H1 (cell line): ENCODE measurements around the gene KLK6. TPM values are rescaled to one million over a fixed set of nuclear protein-coding genes. Genes with fewer than 3 reads are reported as not detected.

Experiments
- CTCF ChIA-PET: fragments of 300-600 bp; sonication (Branson Sonifier 250); formaldehyde crosslinking; loops from one replicate; lab custom pipeline; 2021; ENCODE audit not compliant: partially characterized antibody; lab: Charles Lee
- POLR2A ChIA-PET: fragments of 300-600 bp; sonication (Branson Sonifier 250); formaldehyde crosslinking; loops from one replicate; lab custom pipeline; 2021; ENCODE audit warnings: inconsistent platforms; ENCODE audit not compliant: partially characterized antibody; lab: Charles Lee
- DNase-seq, 2 experiments: peaks; one replicate each; pipeline versions ENCODE4 v3.0.0 to v3.0.0-alpha.2; 2010 to 2022; ENCODE audit warnings: low spot score in 2 of 2, low read depth in 1 of 2, mixed read lengths in 1 of 2
- FAIRE-seq: peaks from 2 replicates; lab custom pipeline; 2011; peaks lifted over from hg19 to GRCh38; lab: Jason Lieb, UNC
- H2AFZ ChIP-seq: 2 replicates; pipeline ENCODE4 v1.8.1; 2012; ENCODE audit warnings: low read length, inconsistent platforms
- H2AK5ac ChIP-seq: 2 replicates; pipeline ENCODE4 v1.6.1; 2013; ENCODE audit warnings: low read depth, low read length
- H2BK120ac ChIP-seq: replicated peaks from 2 replicates; pipeline ENCODE3; 2013; ENCODE audit warnings: low read depth, low read length, inconsistent platforms
- H2BK12ac ChIP-seq: 2 replicates; pipeline ENCODE4 v1.6.1; 2013; ENCODE audit warnings: low read depth, low read length
- H2BK15ac ChIP-seq: 2 replicates; pipeline ENCODE4 v1.6.1; 2013; ENCODE audit warnings: low read length
- H2BK20ac ChIP-seq: 2 replicates; pipeline ENCODE4 v1.6.1; 2013; ENCODE audit warnings: low read length
- H2BK5ac ChIP-seq: 2 replicates; pipeline ENCODE4 v1.6.1; 2013; ENCODE audit warnings: low read depth, low read length
- H3K14ac ChIP-seq: 2 replicates; pipeline ENCODE4 v1.6.1; 2013; ENCODE audit warnings: inconsistent platforms; ENCODE audit not compliant: insufficient read length
- H3K18ac ChIP-seq: 2 replicates; pipeline ENCODE4 v1.6.1; 2013; ENCODE audit warnings: low read length; ENCODE audit errors: extremely low read depth
- H3K23ac ChIP-seq: 2 replicates; pipeline ENCODE4 v1.6.1; 2013; ENCODE audit warnings: inconsistent platforms; ENCODE audit not compliant: insufficient read length
- H3K23me2 ChIP-seq: 2 replicates; pipeline ENCODE4 v1.6.1; 2013; ENCODE audit warnings: low read depth, low read length
- H3K27ac ChIP-seq: 2 replicates; pipeline ENCODE4 v1.6.1; 2011; ENCODE audit warnings: low read depth, low read length, inconsistent platforms
- H3K27me3 ChIP-seq, 4 experiments: replicated peaks in 1 of 4; 1 replicate in 1 of 4; 2 replicates in 3 of 4; pipeline versions ENCODE4 v1.6.1 to v1.8.1; 2011 to 2013; ENCODE audit warnings: low read length in 3 of 4, mild to moderate bottlenecking in 3 of 4, inconsistent platforms in 2 of 4, mixed read lengths in 2 of 4, moderate library complexity in 1 of 4; ENCODE audit not compliant: control insufficient read depth in 3 of 4, insufficient read depth in 3 of 4; ENCODE audit errors: extremely low read depth in 1 of 4
- H3K36me3 ChIP-seq, 4 experiments: 2 replicates each; pipeline versions ENCODE4 v1.6.1 to v1.8.1; 2011 to 2013; ENCODE audit warnings: mild to moderate bottlenecking in 4 of 4, low read length in 3 of 4, moderate library complexity in 2 of 4, control low read depth in 1 of 4, inconsistent platforms in 1 of 4; ENCODE audit not compliant: insufficient read depth in 4 of 4, control insufficient read depth in 2 of 4
- H3K4ac ChIP-seq: replicated peaks from 2 replicates; pipeline ENCODE3; 2013; ENCODE audit warnings: low read length, low read depth, mixed read lengths, inconsistent platforms; ENCODE audit not compliant: insufficient read length
- H3K4me1 ChIP-seq, 4 experiments: replicated peaks in 1 of 4; 1 replicate in 1 of 4; 2 replicates in 3 of 4; pipeline versions ENCODE4 v1.6.1 to v1.8.1; 2011 to 2013; ENCODE audit warnings: low read length in 3 of 4, inconsistent platforms in 2 of 4, mixed read lengths in 1 of 4; ENCODE audit not compliant: insufficient read depth in 4 of 4, control insufficient read depth in 3 of 4
- H3K4me2 ChIP-seq, 2 experiments: 2 replicates each; pipeline versions ENCODE4 v1.6.1 to v1.8.1; 2011 to 2013; ENCODE audit warnings: low read depth in 2 of 2, low read length in 2 of 2, control low read depth in 1 of 2, inconsistent platforms in 1 of 2, mild to moderate bottlenecking in 1 of 2; ENCODE audit not compliant: insufficient read depth in 1 of 2
- H3K4me3 ChIP-seq, 4 experiments: fragments of 200-600, 300-600 bp in 1 of 4; sonication (generic), shearing (Covaris generic), sonication (Bioruptor Twin) in 1 of 4; 2 replicates each; pipeline versions ENCODE4 v1.5.1 to v1.8.1; 2011 to 2016; ENCODE audit warnings: low read length in 4 of 4, low read depth in 3 of 4, control low read depth in 2 of 4, inconsistent platforms in 2 of 4, mild to moderate bottlenecking in 2 of 4, mixed read lengths in 1 of 4, moderate library complexity in 1 of 4; ENCODE audit not compliant: insufficient read depth in 2 of 4; ENCODE audit errors: extremely low read depth in 1 of 4
- H3K56ac ChIP-seq: replicated peaks from 2 replicates; pipeline ENCODE3; 2013; ENCODE audit warnings: low read depth, mild to moderate bottlenecking, mixed read lengths, low read length, inconsistent platforms; ENCODE audit not compliant: insufficient read length
- H3K79me1 ChIP-seq: 2 replicates; pipeline ENCODE4 v1.6.1; 2013; ENCODE audit warnings: low read depth, low read length, control low read depth
- H3K79me2 ChIP-seq, 2 experiments: 2 replicates each; pipeline versions ENCODE4 v1.6.1 to v1.8.1; 2012 to 2013; ENCODE audit warnings: low read length in 2 of 2, mild to moderate bottlenecking in 2 of 2, inconsistent platforms in 1 of 2; ENCODE audit not compliant: insufficient read depth in 2 of 2, control insufficient read depth in 1 of 2
- H3K9ac ChIP-seq, 4 experiments: replicated peaks in 1 of 4; 1 replicate in 1 of 4; 2 replicates in 3 of 4; pipeline versions ENCODE4 v1.6.1 to v1.8.1; 2011 to 2013; ENCODE audit warnings: low read depth in 3 of 4, low read length in 3 of 4, control low read depth in 2 of 4, mild to moderate bottlenecking in 2 of 4, moderate library complexity in 2 of 4, inconsistent platforms in 1 of 4; ENCODE audit errors: extremely low read depth in 1 of 4
- H3K9me3 ChIP-seq, 2 experiments: 2 replicates each; pipeline versions ENCODE4 v1.6.1 to v1.8.1; 2012 to 2013; ENCODE audit warnings: mild to moderate bottlenecking in 2 of 2, moderate library complexity in 2 of 2, control low read depth in 1 of 2, inconsistent platforms in 1 of 2, low read depth in 1 of 2, low read length in 1 of 2, mixed read lengths in 1 of 2; ENCODE audit not compliant: insufficient read depth in 2 of 2
- H4K20me1 ChIP-seq, 2 experiments: replicated peaks in 1 of 2; 2 replicates each; pipeline versions ENCODE3 to v1.8.1; 2011 to 2013; ENCODE audit warnings: inconsistent platforms in 2 of 2, low read length in 2 of 2, mild to moderate bottlenecking in 1 of 2; ENCODE audit not compliant: insufficient read depth in 2 of 2, control insufficient read depth in 1 of 2
- H4K5ac ChIP-seq: 2 replicates; pipeline ENCODE4 v1.6.1; 2013; ENCODE audit warnings: low read length, low read depth, mixed read lengths, inconsistent platforms; ENCODE audit not compliant: insufficient read length
- H4K8ac ChIP-seq: 2 replicates; pipeline ENCODE4 v1.8.0; 2013; ENCODE audit warnings: mild to moderate bottlenecking, moderate library complexity, low read length, inconsistent platforms; ENCODE audit not compliant: insufficient read depth; ENCODE audit errors: extremely low read depth
- H4K91ac ChIP-seq: replicated peaks from 2 replicates; pipeline ENCODE3; 2013; ENCODE audit warnings: low read length, mixed read lengths, inconsistent platforms; ENCODE audit not compliant: insufficient read length
- CTBP2 ChIP-seq: IDR thresholded peaks from 2 replicates; pipeline ENCODE4 v1.7.0; 2011; ENCODE audit warnings: borderline replicate concordance, mild to moderate bottlenecking, moderate library complexity, mixed read lengths, low read length; ENCODE audit not compliant: insufficient read depth, insufficient read length
- EZH2 ChIP-seq: fragments of 200-600 bp; sonication (generic); IDR thresholded peaks from 2 replicates; pipeline ENCODE4 v1.7.1; 2012; ENCODE audit warnings: low read depth, mild to moderate bottlenecking, moderate library complexity, low read length, inconsistent platforms; ENCODE audit not compliant: severe bottlenecking
- HDAC6 ChIP-seq: IDR thresholded peaks from one replicate; pipeline ENCODE4 v1.7.1; 2012; ENCODE audit warnings: low read depth, mild to moderate bottlenecking, inconsistent platforms, low read length, moderate library complexity
- JUND ChIP-seq: IDR thresholded peaks from 2 replicates; pipeline ENCODE4 v1.6.1; 2011; ENCODE audit warnings: mild to moderate bottlenecking, improper control_type of control experiment, low read length
- WGBS, 2 experiments: shearing (Covaris generic) in 1 of 2; methylation state at CpG; one replicate each; pipeline versions ENCODE4 v1.1.6 to v1.1.7; 2013 to 2015; ENCODE audit warnings: low lambda C conversion rate in 2 of 2, mixed read lengths in 2 of 2, inconsistent platforms in 1 of 2, low coverage in 1 of 2, missing lambda C conversion rate in 1 of 2; ENCODE audit not compliant: insufficient replicate concordance in 2 of 2, insufficient coverage in 1 of 2, insufficient read length in 1 of 2; ENCODE audit errors: extremely low coverage in 1 of 2, missing lambda C conversion rate in 1 of 2; 5-methylcytosine and 5-hydroxymethylcytosine counted together
- polyA plus RNA-seq, 7 experiments: library from polyadenylated mRNA; depleted of rRNA in 3 of 7; stranded (reverse) in 5 of 7; unstranded in 2 of 7; fragments of >200 nt in 5 of 7; fragments of 200-250 nt in 2 of 7; gene quantifications; 1 replicate in 5 of 7; 2 replicates in 1 of 7; 4 replicates in 1 of 7; pipeline versions ENCODE4 v1.2.1 to v1.2.3, GENCODE V29; 2011 to 2013; ENCODE audit warnings: missing spikeins in 2 of 7, mixed read lengths in 2 of 7
- total RNA-seq: library from RNA; stranded (reverse); fragmentation: NEBNext Ultra II Directional; extraction: Animal tissue kit (Norgen Biotek cat#: 25700); gene quantifications from 2 replicates; pipeline ENCODE4 v1.2.1, GENCODE V29; 2021

The KLK6 gene
- total and polyA plus RNA-seq, 2 of the 8 experiments (the other 6 are each of a cell fraction or from before 2014, with no cell fraction given), result 0.69 to 3.2 TPM

- no peaks in the 10 kb centered on the region for H3K9me3 ChIP-seq
- H2AK5ac ChIP-seq, result no peak overlapping the region
- peaks cover 0 to 6% (median 1%) of the 10 kb centered on the region in 4 experiments; a peak in 2 of 7 replicates for H3K27me3 ChIP-seq
- H3K18ac ChIP-seq, result no peak overlapping the region
- no peak overlapping the region; the same call in 1 of the 2 replicates for H2BK12ac ChIP-seq
- TF ChIP-seq HDAC6 (no peak), EZH2 (no peak), CTBP2 (no peak), JUND (no peak)
- TF ChIP-seq, all 59 proteins: peak for 0
- H3K79me1 ChIP-seq, result no peaks in the 10 kb centered on the region
- peak overlapping the region; percentile 36 for H4K91ac ChIP-seq
- peaks cover 2% of the 10 kb centered on the region; the same call in 1 of the 2 replicates for H3K23me2 ChIP-seq
- POLR2A ChIA-PET, result interaction anchor here (0.7 to 1.1 kb wide), 3 partner anchors 13 to 37 kb away, joined by 3 to 4 read pairs (median 4); no protein-coding TSS in a partner anchor
- WGBS, 2 experiments, result 52% methylated on average over 7 of the region's 8 CpGs; no CpG with 5 or more reads in 1 of the 2 experiments
- no peak overlapping the region for H2BK5ac ChIP-seq
- no peak overlapping the region for H3K14ac ChIP-seq
- H4K20me1 ChIP-seq, result no peaks in the 10 kb centered on the region
- no peak overlapping the region for H3K23ac ChIP-seq
- no peak overlapping the region for H4K5ac ChIP-seq
- H3K36me3 ChIP-seq, result 0 out of 8 replicates have a peak, but pooled peaks cover 0 to 3% (median 0%) of the 10 kb centered on the region in 4 experiments
- no peak overlapping the region for H3K4ac ChIP-seq
- H3K4me2 ChIP-seq, result peak overlapping the region in 1 of 2 experiments; percentile 20; a peak in 1 of 4 replicates
- H2BK15ac ChIP-seq, result no peak overlapping the region
- no peak overlapping the region for H3K4me3 ChIP-seq
- DNase-seq, result no peak
- FAIRE-seq, result no peak
- peaks cover 3 to 30% (median 16%) of the 10 kb centered on the region in 4 experiments; a peak in 5 of 7 replicates for H3K4me1 ChIP-seq
- no peak overlapping the region for H2BK20ac ChIP-seq
- H4K8ac ChIP-seq, result no peak overlapping the region
- CTCF ChIA-PET, result interaction anchor here (1.2 to 1.3 kb wide), 3 partner anchors 23 to 117 kb away, joined by 3 to 4 read pairs (median 3); no protein-coding TSS in a partner anchor
- no peak overlapping the region for H3K56ac ChIP-seq
- H3K27ac ChIP-seq, result no peak overlapping the region
- no peak overlapping the region for H3K9ac ChIP-seq
- no peak overlapping the region for H2AFZ ChIP-seq
- H3K79me2 ChIP-seq, result no peaks in the 10 kb centered on the region
- H2BK120ac ChIP-seq, result no peak overlapping the region
Measured at GRCh38 chr19:50979758-50980157, 10.4 kb upstream of the KLK6 start.
